ENCODE measurements around the gene GALK1. TPM values are rescaled to one million over a fixed set of nuclear protein-coding genes. Genes with fewer than 3 reads are reported as not detected.
A peak's percentile ranks its signal among the peaks of the same experiment; 100 is the strongest.

GALK1 gene
- total and polyA plus RNA-seq, 9 of the 15 experiments (the other 6 are each of a cell fraction or from before 2014, with no cell fraction given), result 0.45 to 51.6 (median 17.4) TPM

DNA sequence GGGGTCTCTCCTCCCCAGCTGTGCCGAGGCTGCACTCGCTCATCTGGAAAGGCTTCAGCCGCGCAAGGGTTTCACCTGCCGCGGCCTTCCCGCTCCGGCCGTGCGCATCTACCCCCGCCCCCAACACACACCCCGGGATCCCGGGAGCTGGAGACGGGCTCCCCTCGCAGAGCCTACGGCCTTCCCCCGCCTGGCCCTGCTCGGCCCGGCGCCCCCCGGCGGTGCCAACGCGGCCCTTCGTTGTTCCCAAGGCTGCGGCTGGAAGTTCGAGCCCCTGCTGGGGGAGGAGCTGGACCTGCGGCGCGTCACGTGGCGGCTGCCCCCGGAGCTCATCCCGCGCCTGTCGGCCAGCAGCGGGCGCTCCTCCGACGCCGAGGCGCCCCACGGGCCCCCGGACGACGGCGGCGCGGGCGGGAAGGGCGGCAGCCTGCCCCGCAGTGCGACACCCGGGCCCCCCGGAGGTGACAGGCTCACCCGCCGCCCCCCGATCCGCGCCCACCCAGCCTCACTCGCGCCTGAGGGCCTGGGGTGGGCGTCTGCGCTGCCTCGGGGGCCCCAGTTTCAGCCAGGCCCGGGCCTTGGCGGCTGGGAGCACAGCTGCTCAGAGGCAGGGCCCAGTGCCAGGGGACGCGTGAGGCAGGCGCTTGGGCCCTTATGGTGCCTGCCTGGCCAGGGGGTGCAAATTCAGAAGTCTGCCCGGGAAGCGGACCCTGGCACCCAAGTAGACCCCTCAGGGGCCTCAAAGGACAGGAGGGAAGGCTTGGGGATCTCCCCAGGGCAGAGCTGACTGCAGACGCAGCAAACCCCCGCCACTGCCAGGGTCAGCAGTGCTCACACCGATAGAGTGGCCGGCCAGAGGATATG, 11.2 kb downstream of the GALK1 start (continued):
- TF ChIP-seq BCLAF1 (IDR thresholded peaks at IDR 0.05; ENCODE audit: borderline replicate concordance in 1 of 2, control insufficient read depth in 1 of 2, low read depth in 2 of 2, low read length in 1 of 2), result 0 out of 4 replicates have a peak, but pooled peaks of 1 of the 2 experiments have one; percentile 42
- no peak for TF ChIP-seq MCM5 (IDR thresholded peaks at IDR 0.05; ENCODE audit: low read depth)
- no peak for TF ChIP-seq XRCC4 (IDR thresholded peaks at IDR 0.05; ENCODE audit: extremely low read depth, insufficient read depth, insufficient read length)
- TF ChIP-seq EGR1 (conservative IDR thresholded peaks at IDR 0.05), result 0 out of 2 replicates have a peak, but pooled peaks have one; percentile 30
- TF ChIP-seq ASH1L (IDR thresholded peaks at IDR 0.05; ENCODE audit: borderline replicate concordance, low read depth, partially characterized antibody), result no peak
- TF ChIP-seq, protein P1, sequence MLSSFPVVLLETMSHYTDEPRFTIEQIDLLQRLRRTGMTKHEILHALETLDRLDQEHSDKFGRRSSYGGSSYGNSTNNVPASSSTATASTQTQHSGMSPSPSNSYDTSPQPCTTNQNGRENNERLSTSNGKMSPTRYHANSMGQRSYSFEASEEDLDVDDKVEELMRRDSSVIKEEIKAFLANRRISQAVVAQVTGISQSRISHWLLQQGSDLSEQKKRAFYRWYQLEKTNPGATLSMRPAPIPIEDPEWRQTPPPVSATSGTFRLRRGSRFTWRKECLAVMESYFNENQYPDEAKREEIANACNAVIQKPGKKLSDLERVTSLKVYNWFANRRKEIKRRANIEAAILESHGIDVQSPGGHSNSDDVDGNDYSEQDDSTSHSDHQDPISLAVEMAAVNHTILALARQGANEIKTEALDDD (IDR thresholded peaks at IDR 0.05), result no peak
- no peak for TF ChIP-seq PATZ1 (CRISPR knock-in tag; IDR thresholded peaks at IDR 0.05; ENCODE audit: borderline replicate concordance)
- no peak for TF ChIP-seq ZNF263 (CRISPR knock-in tag; IDR thresholded peaks at IDR 0.05; ENCODE audit: borderline replicate concordance)
- no peak for TF ChIP-seq WHSC1 (IDR thresholded peaks at IDR 0.05; ENCODE audit: low read length)
- peak; percentile 47 for TF ChIP-seq PCBP1 (IDR thresholded peaks at IDR 0.05; ENCODE audit: low read depth, low read length, poor library complexity, severe bottlenecking)
- TF ChIP-seq, protein P2, sequence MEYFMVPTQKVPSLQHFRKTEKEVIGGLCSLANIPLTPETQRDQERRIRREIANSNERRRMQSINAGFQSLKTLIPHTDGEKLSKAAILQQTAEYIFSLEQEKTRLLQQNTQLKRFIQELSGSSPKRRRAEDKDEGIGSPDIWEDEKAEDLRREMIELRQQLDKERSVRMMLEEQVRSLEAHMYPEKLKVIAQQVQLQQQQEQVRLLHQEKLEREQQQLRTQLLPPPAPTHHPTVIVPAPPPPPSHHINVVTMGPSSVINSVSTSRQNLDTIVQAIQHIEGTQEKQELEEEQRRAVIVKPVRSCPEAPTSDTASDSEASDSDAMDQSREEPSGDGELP (CRISPR knock-in tag; IDR thresholded peaks at IDR 0.05; ENCODE audit: borderline replicate concordance), result peak; percentile 66
- no peak for TF ChIP-seq ZHX1 (conservative IDR thresholded peaks at IDR 0.05; ENCODE audit: low read length)
- TF ChIP-seq NEUROD1 (IDR thresholded peaks at IDR 0.05; ENCODE audit: borderline replicate concordance, low read depth, low read length, partially characterized antibody), result no peak
- peak; percentile 92 for TF ChIP-seq U2AF1 (optimal IDR thresholded peaks at IDR 0.05; ENCODE audit: low read depth, low read length)
- TF ChIP-seq STAT5B (CRISPR knock-in tag; IDR thresholded peaks at IDR 0.05), result no peak
- TF ChIP-seq NBN (IDR thresholded peaks at IDR 0.05; ENCODE audit: low read depth), result no peak

All from K562 (cell line).